GM04503 (cell line): ENCODE data around the gene KDM4F.

Experiments
- DNase-seq: peaks from one replicate; pipeline ENCODE4 v3.0.0-alpha.2; 2012; ENCODE audit warnings: low read depth

KDM4F gene

DNA sequence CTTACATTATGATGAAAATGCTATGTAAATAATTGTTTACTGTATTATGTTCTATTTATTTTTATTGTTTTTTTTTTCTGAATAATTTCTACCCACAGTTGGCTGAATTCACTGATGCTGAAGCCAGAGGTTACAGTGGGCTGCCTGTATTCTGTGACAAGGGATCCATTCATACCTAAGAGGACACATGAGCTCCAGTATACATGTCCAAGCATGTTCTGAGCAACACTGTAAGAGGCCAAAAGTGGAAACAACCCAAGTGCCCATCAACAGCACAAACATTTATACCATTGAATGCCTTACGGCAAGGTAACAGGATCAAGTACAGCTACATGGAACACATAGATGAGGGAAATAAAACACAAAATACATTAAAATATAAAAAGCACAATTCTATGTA lies 16.1 kb downstream of the KDM4F start:
- DNase-seq, result no peak

DNA sequence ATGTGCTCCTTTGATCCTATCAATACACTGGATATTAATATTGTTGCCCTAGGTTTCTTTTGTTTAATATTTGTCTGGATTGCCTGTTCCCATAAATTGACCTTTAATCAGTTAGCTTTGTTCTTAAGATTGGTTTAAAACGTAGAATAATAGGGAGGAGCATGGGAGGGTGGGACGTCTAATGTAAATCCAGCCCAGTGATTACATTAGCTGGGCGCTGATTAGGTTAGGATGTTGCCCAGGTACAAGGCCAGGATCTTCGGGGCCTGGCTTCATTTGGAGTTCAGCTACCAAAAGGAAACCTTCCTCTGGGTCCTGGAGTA lies 17.5 kb downstream of the KDM4F start, which contains the start of gene SRSF8:
TSS of gene SRSF8 (plus strand) at position 204 of the 323 bp plus-strand sequence. CDS start 308 bp downstream, outside the sequence.
- DNase-seq, result no peak

DNA sequence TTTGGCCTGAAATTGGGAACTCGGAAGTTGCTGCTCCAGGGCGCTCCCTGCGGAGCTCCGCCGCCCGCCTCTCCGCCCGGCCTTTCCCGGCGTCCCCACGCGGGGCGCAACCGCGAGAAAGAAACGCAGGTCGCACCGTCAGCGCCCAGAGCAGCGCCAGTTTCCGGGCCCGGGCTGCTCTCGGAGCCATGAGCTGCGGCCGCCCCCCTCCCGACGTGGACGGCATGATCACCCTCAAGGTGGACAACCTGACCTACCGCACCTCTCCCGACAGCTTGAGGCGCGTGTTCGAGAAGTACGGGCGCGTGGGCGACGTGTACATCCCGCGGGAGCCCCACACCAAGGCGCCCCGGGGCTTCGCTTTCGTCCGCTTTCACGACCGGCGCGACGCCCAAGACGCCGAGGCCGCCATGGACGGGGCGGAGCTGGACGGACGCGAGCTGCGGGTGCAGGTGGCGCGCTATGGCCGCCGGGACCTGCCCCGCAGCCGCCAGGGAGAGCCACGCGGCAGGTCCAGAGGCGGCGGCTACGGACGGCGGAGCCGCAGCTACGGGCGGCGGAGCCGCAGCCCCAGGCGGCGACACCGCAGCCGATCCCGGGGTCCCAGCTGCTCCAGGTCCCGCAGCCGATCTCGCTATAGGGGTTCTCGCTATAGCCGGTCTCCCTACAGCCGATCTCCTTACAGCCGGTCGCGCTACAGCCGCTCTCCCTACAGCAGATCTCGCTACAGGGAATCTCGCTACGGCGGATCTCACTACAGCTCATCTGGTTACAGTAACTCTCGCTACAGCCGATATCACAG lies 18.0 kb downstream of the KDM4F start:
- DNase-seq, result peak; percentile 25

DNA sequence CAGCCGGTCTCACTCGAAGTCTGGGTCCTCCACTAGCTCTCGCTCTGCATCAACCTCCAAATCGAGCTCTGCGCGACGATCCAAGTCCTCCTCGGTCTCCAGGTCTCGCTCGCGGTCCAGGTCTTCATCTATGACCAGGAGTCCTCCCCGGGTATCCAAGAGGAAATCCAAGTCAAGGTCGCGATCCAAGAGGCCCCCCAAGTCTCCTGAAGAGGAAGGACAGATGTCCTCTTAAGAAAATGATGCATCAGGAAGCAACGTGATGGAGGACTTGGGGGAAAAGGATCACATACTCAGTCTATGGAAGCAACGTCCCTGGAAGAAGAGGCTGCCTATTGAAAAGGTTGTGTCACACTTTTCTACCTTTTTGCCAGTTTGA lies 18.6 kb downstream of the KDM4F start:
- no peak for DNase-seq

DNA sequence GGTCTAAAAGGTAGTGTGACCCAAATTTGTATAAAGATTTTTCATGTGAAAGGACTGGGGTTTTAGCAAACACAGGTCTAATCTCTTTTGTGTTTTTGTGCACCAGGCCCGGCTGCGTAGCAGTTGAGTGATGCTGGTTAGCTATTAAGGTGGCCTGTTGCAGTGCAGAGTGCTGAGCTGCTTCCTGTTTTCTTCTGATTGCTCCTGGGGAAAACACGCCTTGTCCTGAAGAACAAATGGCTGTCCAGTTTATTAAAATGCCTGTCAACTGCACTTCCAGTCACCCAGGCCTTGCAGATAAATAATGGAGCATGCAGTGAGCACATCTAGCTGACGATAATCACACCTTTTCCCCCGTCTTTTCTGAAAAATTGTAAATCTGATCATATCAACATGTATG lies 19.3 kb downstream of the KDM4F start:
- peak; percentile 87 for DNase-seq

DNA sequence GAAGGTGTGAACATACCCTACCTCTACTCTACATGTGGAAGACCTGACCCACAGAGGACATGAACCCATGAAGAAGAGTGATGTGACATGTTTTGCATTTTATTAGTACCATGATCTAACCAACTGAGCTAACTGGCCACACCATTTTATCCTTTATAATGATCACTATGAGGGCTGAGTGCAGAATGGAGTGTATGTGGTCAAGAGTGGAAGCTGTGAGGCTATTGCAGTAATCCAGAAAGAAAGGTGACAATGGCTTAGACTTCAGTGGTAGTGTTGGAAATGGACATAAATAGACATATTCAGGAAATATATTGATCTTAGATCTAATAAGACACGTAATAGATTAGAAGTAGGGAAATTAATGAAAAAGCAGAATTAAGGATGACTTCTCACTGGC lies 21.2 kb downstream of the KDM4F start:
- DNase-seq, result no peak

DNA sequence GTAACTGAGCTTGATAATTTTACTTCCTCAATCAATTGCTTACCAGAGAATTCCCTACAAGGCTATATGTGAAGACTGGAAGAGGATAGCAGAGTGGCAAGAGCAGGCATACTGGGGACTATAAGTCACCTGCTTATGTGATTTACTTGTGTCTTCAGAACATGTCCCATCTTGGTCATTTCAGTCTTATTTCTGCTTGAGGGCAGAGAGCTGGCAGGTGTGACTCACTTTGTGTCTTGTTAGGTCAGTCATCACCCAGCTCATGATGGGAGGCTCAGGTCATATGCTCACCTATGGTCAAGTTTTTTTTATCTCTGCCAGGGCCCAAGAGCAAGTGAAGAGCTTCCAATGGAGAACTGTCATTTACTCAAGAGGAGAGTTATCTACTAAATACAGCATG lies 23.7 kb downstream of the KDM4F start:
- no peak for DNase-seq

DNA sequence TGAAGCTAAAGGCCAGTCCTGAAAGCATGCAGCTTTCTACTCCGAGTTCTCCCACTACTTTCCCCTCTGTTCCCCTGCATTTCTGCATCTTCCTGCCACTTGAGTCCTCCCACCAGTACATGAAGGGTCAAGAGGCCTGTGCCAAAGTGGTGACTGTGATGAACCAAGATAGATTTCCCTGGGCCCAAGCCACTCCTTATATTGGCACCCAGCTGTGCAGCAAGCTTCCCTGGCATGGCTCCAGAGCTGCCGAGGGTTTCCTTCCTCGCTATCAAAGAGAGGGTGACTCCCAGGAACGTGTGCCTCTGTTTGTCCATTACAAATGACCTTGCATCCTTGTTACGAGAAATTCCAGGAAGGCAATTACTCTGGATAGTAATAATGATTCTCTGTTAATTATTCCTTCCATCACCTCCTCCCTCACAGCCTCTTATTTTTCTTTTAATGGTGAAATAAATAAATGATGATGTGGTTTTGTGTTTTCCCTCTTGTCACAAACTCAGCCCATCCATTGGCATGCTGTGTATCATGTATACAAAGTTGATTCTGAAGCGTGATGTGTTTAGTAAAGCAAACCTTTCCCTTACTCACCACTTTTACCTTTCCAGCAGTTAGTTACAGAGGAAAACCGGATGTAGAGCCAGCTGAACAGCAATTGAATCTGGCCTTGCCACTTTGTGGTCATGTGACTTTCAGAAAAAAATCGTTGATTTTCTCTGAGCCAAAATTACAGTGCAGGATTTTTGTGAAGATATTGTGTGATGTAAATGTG lies 25.8 kb downstream of the KDM4F start:
- DNase-seq, result no peak

DNA sequence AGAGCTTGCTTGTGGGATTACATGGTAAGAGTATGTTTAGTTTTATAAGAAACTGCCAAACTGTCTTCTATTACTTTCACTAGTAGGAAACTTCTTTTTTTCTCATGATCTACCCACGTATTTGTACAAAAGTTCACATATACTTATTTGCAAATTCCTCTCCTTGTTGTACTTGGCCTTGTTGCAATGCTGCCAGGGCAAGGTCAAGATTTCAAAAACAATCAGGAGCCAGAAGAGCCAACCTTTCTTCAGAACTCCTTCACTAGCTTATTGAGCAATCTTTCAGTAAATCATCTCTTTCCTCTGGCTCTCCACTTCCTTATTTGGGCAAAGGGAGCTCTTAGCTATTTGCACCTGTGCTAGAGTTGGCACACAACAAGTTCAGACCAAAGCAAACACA lies 27.2 kb downstream of the KDM4F start:
- DNase-seq, result no peak

DNA sequence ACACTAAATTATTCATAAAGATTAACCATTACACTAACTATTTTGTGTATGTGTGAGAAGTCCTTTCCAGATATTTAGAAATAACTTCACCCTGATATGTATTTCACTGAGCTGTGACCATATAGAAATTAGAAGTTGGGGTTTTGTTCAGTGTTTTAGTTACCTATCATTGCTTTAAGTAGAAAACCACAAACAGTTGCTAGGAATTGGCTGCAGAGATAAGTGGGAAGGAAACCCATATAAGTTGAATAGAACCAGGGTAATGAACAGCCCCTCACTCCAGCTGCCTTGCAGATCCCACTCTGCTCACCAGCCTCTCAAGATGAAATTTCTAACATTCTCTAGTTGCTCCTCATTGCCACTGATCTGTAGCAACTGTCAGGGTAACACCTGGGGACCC lies 27.8 kb downstream of the KDM4F start:
- no peak for DNase-seq

DNA sequence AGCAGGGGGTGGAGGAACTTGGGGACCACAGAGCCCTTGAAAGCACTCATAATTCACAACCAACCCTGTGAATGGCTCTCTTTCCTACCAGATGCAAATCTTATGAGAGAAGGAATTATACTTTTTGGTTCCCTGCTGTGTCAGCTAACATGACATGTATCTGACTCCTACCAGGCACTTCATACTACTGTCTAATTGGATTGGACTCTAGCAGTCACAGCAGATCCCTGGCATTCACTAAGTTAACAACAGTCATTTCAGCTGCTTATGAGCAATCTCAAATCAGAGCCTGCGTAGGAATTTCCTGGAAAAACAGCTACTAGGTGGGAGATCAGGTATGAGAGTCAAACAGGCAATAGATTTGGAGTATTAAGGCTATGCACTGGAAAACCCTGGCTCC lies 29.3 kb downstream of the KDM4F start:
- DNase-seq, result no peak

DNA sequence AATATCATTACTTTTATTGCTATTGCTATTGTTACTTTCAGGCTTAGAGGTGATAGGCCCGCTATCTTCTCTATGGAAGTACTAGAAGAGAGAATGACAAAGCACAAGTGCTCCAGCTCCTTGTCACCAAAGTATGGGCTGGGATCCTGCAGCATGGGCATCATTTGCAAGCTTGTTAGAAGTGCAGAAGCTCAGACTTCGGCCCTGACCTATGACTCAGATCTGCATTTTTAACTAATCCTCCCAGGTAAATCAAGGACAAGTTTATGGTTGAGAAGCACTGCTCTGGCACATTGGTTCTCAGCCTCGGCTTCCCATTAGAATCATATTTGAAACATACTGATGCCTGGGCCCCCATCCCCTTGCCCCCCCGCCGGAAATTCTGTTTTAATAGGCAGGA lies 31.8 kb downstream of the KDM4F start:
- DNase-seq, result no peak

DNA sequence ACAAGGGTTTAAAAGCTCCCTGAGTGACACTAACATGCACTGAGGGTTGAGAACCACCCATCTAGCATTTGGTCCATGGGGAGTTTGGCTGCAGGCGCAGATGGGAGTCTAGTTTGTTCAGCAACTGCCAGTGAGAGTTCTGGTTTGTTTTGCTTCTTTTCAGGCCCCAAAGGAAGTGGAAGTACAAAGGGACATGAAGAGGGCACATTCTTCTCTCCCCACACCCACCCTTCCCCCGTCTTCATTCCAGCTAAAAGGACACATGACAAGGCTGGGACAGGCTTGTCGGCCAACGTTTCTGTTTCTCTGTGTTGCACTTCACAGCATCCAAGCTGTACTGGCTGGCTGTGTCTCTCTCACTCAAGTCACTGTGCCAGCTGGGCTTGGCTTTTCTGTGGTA lies 32.2 kb downstream of the KDM4F start:
- no peak for DNase-seq

DNA sequence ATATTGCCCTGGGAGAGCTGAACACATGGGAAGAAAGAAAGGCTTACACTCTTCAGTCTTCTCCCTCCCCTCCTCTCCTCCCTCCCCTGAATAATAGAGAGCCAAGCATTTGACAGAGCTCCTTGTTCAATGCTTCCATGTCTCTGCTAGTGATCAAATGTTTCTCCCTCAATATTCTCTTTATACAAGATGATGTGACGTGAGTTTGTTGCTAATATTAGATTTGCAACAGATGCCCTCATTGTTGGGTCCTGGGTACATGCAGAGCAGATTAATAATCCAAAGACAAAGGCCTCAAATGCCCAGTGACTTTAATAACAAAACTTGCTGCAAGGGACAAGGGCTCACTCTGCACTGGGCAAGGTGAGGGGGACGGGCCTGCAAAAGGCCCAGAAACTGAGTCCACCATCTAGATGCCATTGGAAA lies 33.4 kb downstream of the KDM4F start:
- DNase-seq, result no peak

DNA sequence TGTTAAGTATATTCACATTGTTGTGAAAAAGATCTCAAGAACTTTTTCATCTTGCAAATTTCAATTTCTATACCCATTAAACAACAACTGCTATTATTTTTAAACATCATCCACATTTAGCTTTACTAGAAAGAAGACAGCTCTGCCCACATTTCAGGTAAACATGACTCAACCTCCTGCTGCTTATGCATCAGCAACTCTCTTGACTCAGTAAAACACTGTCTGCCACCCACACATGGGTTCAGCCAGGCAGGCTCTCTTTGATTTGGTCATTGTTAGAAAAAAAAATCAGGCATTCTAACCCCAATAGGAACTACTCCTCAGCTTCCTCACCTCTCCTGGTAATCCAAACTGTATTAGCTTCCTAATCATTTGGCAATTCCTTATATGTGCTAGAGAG lies 35.3 kb downstream of the KDM4F start:
- DNase-seq, result no peak

DNA sequence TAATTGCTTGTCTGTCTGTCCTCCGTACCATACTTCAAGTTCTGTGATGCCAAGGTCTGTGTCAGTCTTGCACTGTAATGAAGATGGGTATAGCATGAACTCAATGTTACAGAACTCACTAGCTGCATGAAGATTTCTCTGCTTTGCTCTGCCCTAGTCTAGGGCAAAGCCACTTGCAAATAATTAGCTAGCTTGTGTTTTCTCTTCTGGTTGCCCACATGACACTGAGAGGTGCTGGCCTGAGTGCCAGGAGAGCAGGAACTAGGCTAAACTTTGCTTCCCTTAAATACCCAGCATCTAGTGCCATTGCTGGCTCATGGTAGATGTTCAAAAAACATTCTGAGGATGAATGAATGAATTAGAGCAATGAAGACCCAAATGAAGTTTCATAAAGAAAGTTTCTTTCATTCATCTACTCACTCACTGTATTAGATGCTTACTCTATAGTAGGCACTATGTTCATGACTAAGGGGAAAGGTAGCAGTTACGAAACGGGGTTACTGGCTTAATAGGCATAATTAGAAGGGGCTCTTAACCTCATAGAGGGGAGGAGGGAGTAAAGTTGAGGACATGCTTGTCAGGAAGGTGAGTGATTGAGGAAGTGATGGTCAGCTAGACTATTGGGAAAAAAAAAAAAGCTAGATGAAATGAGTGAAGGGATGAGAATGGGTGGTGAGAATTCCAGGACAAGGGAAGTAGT lies 36.0 kb downstream of the KDM4F start:
- DNase-seq, result no peak

DNA sequence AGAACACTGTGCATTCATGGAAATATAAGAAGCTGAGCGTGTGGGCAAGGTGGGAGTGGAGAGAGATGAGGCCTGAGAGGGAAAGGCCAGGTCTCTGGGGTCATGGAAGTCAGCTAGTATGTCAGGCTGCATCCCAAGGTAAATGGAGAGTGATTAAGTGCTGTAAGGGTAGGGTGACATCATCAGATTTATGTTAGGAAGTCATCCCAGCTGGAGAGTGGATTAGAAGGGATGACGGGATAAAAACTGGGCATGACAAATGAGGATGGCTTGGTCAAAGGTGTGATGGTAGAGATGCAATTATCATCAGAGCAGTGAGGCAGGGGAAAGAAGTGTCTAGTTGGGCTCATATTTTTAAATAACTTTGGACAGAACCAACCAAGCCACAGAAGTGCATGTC lies 36.9 kb downstream of the KDM4F start:
- no peak for DNase-seq

DNA sequence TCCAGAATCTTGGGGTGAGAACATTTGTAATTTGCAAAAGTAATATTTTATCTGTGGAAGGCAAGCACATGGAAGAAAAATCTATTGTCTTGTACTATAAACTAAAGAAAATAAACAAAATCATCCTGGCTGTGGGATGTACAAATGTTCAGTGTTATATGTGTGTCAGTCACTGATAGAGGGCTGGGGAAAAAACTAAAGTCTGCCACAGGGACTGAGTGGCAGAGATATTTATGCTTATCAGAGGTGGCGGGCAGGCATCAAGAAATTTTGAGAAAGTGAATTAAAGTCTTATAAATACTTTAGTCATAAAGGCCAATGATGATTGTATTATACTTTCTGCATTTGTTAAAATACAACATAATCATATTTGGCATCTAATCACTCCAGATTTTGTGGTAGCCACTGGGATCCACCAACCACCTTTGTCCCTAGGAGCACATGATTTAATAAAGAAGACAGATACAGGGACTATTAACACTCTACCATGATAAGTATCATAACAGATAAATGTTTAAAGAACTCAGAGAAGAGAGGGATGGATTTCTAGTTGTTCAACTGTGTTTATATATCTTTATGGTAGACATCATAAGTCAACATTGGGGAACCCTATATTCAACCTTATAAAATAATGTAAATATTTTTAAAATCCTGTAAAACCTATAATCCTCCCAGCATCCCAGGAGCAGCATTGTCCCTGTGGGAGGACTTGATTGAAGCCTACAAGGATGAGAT lies 37.8 kb downstream of the KDM4F start:
- no peak for DNase-seq

DNA sequence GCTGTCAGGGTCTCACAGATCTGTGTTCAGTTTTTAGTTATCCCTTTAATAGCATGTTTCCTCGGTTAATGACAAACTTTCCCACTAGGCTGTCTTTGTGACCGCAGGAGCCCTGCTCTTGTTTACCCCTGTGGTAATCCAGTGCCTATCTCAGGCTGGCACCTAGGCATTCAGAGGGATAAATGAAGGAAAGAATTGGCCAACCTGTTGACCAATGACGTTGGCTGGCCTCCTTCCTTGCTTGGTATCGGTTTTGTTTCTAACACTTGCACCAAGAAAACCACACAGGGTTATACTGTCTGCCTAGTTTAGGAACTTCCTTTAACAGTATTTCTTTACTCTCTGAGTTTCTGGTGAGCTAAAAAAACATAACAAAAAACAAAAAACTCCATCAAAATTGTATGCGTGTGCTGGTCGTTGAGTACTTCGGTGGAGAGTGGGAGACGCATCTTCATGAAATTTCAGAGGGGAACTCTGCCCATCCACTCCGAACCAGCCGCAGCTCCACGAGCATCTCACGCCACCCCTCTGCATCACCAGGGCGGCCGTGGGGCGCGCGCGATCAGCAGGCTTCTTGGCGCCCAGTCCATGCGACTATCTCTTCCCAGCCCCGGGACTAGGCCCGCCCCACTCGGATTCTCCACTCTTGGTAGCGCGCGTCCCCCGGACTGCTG lies 39.9 kb downstream of the KDM4F start:
- DNase-seq, result no peak

DNA sequence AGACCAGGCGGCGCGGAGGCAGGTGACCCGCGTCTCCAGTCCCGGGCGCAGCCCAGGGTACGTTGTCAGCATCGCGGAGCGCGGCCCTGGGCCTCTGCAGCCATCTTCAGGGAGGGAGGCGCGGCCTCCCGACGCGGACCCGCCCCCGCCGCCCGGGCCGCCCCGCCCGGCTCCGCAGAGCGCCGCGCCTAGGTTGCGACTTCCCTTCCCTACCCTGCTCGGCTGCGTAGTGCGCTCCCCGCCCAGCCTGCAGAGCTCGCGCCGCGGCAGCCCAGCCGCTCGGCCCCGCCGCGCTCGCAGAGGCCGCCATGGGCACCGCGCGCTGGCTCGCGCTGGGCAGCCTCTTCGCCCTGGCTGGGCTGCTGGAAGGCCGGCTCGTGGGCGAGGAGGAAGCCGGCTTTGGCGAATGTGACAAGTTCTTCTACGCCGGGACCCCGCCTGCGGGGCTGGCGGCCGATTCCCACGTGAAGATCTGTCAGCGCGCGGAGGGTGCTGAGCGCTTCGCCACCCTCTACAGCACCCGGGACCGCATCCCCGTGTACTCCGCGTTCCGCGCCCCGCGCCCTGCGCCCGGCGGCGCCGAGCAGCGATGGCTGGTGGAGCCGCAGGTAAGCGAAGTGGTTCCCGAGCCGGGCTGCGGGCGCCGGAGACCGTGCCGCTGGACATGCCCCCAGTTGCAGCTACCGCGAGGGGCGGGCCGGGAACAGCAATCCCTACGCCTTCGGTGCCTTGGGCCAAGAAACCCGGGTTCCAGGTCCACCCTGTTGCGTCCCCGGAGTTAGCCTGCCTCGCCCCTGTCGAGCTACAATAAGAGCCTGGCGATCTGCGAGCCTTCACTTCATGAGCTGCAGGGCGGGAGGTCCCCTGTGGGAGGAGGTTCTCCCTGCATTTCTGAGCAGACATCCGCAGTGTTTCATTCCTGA lies 40.7 kb downstream of the KDM4F start, which contains the start of gene ENDOD1:
TSS of gene ENDOD1 (plus strand) at position 227 of the 923 bp plus-strand sequence. CDS start at position 309, 82 bp downstream.
- DNase-seq, result peak; percentile 36
